Effector CD8-positive, alpha-beta T cell (primary cell): ENCODE measurements around the gene SIRT5.

Experiments
- DNase-seq: peaks from one replicate; lab custom pipeline; 2025; lab: John Stamatoyannopoulos, UW

The SIRT5 gene

DNA sequence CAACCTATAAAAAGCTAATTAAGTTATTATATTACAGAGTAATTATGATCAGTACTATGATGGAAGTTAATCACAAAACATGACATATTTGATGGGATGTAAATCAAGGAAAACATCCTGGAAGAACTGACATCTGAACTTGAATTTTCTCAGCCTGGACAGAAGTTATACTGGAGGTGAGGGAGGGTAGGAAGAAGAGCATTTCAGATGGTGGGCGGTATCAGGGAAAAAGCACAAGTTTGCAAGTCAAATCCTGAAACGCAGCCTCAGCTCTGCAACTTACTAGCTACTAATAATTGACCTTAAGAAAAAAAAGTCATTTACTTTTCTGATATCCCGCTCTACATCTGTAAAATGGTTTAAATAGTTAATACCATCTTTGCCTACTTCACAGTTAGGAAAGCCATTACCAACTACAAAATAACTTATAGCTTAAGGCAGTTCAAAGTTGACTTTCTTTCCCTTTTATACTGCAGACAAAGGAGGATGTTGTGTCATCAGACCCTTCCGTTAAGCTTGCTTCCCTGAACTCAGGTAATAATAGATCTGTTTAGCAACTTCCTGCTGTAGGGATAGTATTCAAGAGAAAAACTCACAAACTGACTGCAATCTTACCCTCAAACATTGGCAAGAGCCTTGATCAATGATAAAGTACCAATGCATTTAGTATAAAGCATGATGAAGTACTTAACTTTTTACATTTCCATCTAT is 61.7 kb downstream of the SIRT5 start:
- DNase-seq: no peak

DNA sequence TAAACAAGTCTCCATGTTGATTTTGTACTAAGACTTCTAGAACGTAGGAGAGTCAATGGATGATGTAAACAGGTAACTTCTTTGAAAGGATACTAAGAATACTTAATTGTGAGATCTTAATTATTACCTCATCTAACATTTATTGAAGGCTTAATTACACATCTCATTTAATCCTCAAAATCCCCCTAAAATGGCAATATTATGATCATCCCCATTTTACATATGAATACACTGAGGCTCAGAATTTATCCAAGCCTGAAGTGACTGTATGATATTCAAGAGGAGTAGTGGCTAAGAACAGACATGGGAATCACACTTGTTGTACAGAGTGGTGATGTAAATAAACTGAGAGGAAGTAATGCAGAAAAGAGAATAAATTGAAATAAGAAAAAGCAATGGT is 63.6 kb downstream of the SIRT5 start:
- no peak for DNase-seq

DNA sequence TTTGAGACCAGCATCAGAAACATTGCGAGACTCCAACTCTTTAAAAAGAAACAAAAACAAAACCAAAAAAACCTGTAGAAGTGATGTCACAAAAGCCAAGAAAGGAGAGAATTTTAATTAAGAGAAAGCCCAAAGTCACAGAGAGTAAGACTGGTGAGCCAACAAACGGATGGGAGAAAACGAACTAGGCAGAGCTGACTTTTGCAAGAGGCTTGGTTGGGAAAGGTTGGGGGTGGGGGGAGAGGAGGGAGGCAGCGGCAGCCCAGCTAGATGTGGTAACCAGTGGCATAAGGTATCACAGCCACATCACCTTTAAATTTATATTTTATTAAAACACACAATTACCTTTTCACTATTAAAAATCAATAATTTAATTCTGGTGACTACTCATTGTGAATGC is 64.2 kb downstream of the SIRT5 start:
- no peak for DNase-seq

DNA sequence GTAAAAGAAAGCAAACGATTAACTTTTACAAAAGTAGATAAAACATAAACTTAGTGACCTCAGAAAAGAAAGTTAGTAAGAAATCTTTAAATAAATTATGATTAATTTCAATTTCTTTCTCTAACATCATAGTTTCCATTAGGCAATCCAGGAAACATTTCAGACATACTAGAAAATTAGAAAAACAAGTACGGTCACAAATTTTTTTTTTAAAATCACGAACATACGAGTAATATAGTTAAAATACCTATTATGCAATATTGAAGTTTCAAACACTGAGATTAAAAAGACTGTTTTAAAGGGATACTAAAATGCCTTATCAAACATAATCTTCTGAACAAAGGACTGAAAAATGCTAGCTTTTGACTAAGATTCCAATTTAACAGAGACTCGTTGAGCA is 66.9 kb downstream of the SIRT5 start:
- no peak for DNase-seq

DNA sequence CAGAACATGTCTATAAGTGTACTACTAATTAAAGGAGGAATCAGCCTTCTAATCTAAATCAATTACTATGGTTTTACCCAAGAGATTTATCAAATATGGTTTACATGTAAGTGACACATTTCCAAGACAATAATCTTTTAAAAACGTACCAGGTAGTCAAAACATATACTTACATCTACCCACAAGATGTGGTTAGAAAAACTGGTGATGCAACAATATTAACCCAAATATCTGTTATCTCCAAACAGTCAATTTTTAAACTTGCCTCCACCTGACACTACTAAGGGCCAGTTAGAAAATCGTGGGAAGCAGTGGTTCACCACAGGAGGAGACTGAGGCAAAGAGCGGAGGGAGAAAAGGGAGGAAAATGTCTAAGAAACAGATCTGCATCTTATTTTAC is 68.7 kb downstream of the SIRT5 start:
- DNase-seq: no peak

DNA sequence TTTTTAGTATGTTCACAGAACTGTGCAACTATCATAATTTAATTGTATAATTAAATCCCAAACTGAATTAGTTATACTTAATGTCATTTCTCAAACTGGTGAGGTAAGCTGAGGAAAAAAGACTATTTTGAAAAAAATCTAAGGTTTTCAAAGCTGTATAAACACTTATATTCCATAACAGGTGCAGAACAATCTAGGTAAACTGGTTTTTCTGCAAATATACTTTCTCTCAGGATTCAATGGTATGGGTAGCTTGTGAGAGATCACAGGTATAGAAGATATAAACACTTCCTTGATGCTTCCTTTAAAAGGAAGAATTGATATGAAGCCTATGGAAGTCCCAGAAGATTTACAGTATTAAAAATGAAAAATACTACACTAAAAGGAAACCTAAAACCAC is 74.4 kb downstream of the SIRT5 start:
- DNase-seq: no peak

DNA sequence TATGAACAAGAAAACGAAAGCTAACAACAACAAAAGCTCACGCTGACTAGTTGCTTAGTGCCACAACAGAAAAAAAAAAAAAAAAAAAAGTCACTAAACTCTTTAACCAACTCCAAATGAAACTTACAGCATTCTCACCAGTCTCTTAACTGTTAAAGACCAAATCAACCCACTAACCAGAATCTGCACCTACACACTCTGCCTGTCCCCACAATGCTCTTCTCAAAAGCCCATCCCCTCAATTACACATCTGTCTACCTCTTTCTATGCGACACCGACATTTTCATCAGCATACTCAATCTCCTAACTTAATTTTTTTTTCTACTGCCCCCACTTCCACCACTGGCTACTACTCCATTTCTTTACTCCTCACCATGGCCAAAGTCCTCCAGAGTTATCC is 75.0 kb downstream of the SIRT5 start:
- no peak for DNase-seq

DNA sequence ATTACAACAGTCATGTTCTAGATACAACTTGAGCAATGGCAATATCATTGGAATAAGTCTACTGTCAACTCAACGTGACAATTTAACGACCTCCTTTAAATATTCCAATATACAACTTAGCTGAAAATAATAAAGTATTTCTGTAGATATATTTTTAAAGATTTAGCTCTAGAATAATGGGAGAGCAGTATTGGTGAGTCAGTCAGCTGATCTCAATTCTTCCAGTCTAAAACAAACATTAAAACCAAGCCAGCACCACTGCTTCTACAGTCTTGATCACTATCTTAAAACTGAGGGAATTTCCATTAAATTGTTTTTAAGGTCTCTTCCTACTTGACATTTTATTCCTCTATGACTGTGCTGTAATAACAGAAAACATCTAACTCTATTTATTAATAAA is 78.9 kb downstream of the SIRT5 start:
- DNase-seq: no peak

DNA sequence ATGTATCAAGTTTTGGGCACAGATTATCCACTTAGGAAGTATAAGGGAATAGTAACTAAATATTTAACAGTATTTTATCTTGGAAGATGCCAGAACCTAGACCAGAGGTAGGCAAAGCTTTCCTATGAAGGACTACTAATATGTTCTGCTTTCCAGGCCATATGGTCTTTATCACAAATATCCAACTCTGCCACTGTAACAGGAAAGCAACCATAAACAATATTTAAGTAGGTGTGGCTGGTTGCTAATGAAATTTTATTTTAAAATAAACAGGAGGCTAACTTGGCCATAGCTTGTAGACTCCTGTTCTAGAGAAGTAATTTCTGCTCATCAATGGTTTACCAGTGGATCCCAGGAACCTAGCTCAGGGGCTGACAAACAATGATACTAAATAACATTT is 80.1 kb downstream of the SIRT5 start:
- DNase-seq: no peak

DNA sequence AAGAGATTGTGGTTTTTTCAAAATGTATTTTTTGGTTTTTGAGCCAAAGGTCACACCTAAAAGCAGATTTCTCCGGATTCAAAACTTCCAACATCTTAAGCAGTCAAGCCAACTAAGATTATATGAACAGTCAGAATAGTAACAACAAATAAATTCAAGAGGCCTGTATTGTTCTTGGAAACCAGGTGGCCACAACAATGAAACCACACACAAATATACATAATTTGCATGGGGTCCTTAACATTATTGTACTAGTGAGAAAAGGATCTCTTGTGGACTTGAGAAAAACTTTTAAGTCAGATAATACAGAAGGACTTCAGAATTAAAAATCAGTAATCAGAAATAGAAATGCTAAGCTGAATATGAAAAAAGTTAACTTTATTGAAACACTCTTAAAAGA is 81.3 kb downstream of the SIRT5 start:
- no peak for DNase-seq

DNA sequence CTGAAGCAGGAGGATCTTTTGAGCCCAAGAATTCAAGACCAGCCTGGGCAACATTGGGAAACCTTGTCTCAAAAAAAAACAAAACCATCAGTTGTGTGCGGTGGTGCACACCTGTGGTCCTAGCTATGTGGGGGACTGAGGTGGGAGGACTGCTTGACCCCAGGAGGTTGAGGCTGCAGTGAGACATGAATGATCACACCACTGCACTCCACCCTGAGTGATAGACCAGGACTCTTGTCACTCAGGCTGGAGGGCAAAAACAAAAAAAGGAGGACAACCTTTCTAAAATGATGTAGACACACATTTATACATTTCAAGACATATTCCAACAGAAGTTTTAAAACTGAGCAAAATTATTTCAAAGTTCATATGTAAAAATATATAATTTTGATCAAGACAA is 85.9 kb downstream of the SIRT5 start:
- DNase-seq: no peak

DNA sequence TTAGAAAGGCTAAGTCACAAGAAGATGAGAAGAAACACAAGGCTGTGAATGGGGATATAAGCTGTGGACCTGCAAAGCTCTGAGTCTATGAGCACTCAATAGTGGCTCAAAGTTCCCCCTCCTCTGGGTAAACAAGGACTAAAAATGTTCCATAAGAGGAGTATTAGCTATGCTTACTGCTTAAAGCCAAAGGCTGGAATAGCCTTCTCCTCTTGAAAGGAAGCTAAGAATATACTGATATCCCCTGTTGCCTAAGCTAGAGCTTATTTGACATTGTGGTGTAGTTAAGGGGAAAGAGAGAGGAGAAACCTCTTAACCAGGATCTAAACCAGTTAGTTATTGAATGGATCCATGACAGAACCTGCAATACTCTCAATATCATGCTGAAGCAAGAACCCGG is 86.5 kb downstream of the SIRT5 start:
- DNase-seq: no peak

DNA sequence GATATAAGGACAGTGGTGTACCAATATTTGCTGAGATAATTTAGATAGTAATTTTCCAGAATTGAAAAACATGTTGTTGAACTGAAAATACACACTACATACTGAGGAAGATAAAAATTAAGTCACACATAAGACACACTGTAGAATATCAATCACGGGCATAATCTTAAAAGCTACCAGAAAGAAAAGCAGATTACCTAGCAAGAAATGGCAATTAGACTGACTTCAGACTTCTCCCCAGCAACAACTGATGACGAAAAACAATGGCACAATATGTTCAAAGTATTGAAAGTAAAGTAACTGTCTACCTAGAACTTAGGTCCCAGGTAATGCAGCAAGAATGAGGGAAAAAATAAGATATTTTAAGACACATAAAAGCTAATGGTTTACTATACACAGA is 87.2 kb downstream of the SIRT5 start:
- no peak for DNase-seq

DNA sequence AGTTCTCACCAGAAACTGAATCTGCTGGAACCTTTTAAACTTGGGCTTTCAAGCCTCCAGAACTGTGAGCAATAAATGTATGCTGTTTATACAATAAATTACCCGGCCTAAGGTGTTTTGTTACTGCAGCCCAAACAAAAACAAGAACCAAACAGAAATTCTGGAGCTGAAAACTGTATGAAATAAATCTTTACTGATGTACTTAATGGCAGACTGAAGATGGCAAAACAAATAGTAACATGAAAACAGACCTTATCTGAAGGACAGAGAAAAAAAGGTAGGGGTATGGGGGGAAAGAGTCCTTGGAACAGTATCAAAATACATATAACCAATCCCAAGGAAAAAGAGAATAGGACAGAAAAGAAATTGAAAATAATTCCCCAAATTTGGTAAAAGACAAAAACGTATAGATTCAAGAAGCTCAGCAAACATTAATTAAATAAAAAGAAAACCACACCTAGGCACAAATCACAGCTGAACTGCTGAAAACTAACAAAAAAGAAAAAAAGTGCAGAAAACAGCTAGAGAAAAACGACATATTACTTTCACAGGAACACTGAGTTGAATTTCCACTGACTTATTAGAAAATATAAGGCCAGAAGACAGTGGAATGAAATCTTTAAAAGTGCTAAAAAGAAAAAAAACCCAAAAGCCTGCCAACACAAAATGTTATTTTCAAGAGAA is 88.4 kb downstream of the SIRT5 start:
- DNase-seq: no peak

DNA sequence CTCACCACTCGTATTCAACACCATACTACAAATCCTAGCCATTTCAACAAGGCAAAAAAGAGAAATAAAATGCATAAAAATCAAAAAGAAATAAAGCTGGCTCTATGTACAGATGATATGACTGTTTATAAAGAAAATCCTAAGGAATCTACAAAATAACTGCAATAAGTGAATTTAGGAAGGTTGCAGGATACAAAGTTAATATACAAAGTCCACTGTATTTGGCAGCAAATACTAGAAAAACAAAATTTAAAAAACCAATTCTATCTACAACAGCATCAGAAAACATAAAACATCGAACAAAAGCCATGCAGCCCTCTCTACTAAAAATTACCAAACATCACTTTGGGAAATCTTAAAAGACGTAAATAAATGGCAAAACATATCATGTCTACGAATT is 89.6 kb downstream of the SIRT5 start:
- DNase-seq: no peak
